ENCODE measurements around the gene SPNS3.

GRCh38 chr17:4497101-4497824 lies 63.5 kb downstream of the SPNS3 start:
- TF ChIP-seq CTCF (IDR thresholded peaks at IDR 0.05) (no peak), POLR2A (IDR thresholded peaks at IDR 0.05) (no peak)

All from lower leg skin (tissue), 3 donors.